IMR-90 (cell line): ENCODE results near the gene PTPN13. TPM values are rescaled to one million over a fixed set of nuclear protein-coding genes. Genes with fewer than 3 reads are reported as not detected.

ENCODE experiments used
- ATAC-seq: fragments of 200-7000 bp; cut with Tn5 transposase; 2 replicates; pipeline ENCODE4 v1.9.1; 2020; ENCODE audit warnings: low read depth, mild to moderate bottlenecking, moderate library complexity
- BruUV-seq: library from RNA; stranded (reverse); fragments of 400-500 nt; replicated peaks from 2 replicates; lab custom pipeline; 2021; lab: Mats Ljungman, UMichigan
- CTCF ChIA-PET: fragments of 300-600 bp; formaldehyde crosslinking; extraction: SDS; loops from one replicate; lab custom pipeline; 2021; ENCODE audit warnings: antibody characterized with exemption; lab: Yijun Ruan, JAX
- POLR2A ChIA-PET: fragments of 300-600 bp; sonication (Branson Sonifier 250); formaldehyde crosslinking; loops from one replicate; lab custom pipeline; 2022; ENCODE audit warnings: antibody characterized with exemption; ENCODE audit not compliant: unreplicated experiment; lab: Charles Lee
- DNase-seq: peaks from one replicate; pipeline ENCODE4 v3.0.0; 2013
- H2AFZ ChIP-seq: replicated peaks from 2 replicates; pipeline ENCODE3; 2013; ENCODE audit warnings: low read length, mild to moderate bottlenecking; ENCODE audit not compliant: poor library complexity
- H2AK5ac ChIP-seq: 2 replicates; pipeline ENCODE4 v1.6.1; 2013; ENCODE audit warnings: low read depth, low read length, inconsistent platforms
- H2AK9ac ChIP-seq: replicated peaks from 2 replicates; pipeline ENCODE3; 2013; ENCODE audit warnings: mild to moderate bottlenecking, low read depth, low read length, moderate library complexity; ENCODE audit not compliant: poor library complexity
- H2BK120ac ChIP-seq: 2 replicates; pipeline ENCODE4 v1.6.1; 2013; ENCODE audit warnings: low read depth, low read length, inconsistent platforms
- H2BK15ac ChIP-seq: 3 replicates; pipeline ENCODE4 v1.6.1; 2013; ENCODE audit warnings: low read depth, low read length, inconsistent platforms
- H2BK20ac ChIP-seq: 2 replicates; pipeline ENCODE4 v1.6.1; 2013; ENCODE audit warnings: low read depth, mild to moderate bottlenecking, inconsistent platforms, low read length, moderate library complexity
- H2BK5ac ChIP-seq: 2 replicates; pipeline ENCODE4 v1.6.1; 2013; ENCODE audit warnings: mild to moderate bottlenecking, low read depth, low read length, inconsistent platforms; ENCODE audit not compliant: poor library complexity, severe bottlenecking
- H3K14ac ChIP-seq: replicated peaks from 2 replicates; pipeline ENCODE4 v1.6.1; 2013; ENCODE audit warnings: low read depth, low read length, inconsistent platforms
- H3K18ac ChIP-seq: 2 replicates; pipeline ENCODE4 v1.6.1; 2013; ENCODE audit warnings: low read depth, low read length, control low read depth
- H3K23ac ChIP-seq: 2 replicates; pipeline ENCODE4 v1.6.1; 2013; ENCODE audit warnings: low read depth, low read length, inconsistent platforms
- H3K27ac ChIP-seq: 2 replicates; pipeline ENCODE4 v1.5.1; 2013; ENCODE audit warnings: mild to moderate bottlenecking, control low read depth, low read length; ENCODE audit not compliant: insufficient read depth
- H3K27me3 ChIP-seq: 2 replicates; pipeline ENCODE4 v1.6.1; 2013; ENCODE audit warnings: low read length; ENCODE audit not compliant: control insufficient read depth, insufficient read depth
- H3K36me3 ChIP-seq: 2 replicates; pipeline ENCODE4 v1.6.1; 2013; ENCODE audit warnings: low read length, mixed read lengths; ENCODE audit not compliant: control insufficient read depth, insufficient read depth
- H3K4ac ChIP-seq: 2 replicates; pipeline ENCODE4 v1.6.1; 2013; ENCODE audit warnings: low read depth, low read length, inconsistent platforms
- H3K4me1 ChIP-seq: 2 replicates; pipeline ENCODE4 v1.6.1; 2013; ENCODE audit warnings: low read length, mixed read lengths; ENCODE audit not compliant: control insufficient read depth, insufficient read depth
- H3K4me2 ChIP-seq: 2 replicates; pipeline ENCODE4 v1.6.1; 2013; ENCODE audit warnings: low read depth, mild to moderate bottlenecking, control low read depth, low read length, moderate library complexity
- H3K4me3 ChIP-seq: 2 replicates; pipeline ENCODE4 v1.5.1; 2013; ENCODE audit warnings: low read depth, mild to moderate bottlenecking, control low read depth, low read length, moderate library complexity; ENCODE audit not compliant: insufficient read depth
- H3K56ac ChIP-seq: 2 replicates; pipeline ENCODE4 v1.6.1; 2013; ENCODE audit warnings: low read length, inconsistent platforms; ENCODE audit not compliant: insufficient read depth; ENCODE audit errors: extremely low read depth
- H3K79me1 ChIP-seq, 2 experiments: 2 replicates each; pipeline ENCODE4 v1.6.1; 2013; ENCODE audit warnings: low read length in 2 of 2, inconsistent platforms in 1 of 2, low read depth in 1 of 2
- H3K9ac ChIP-seq: 2 replicates; pipeline ENCODE4 v1.6.1; 2013; ENCODE audit warnings: low read depth, low read length, control low read depth
- H3K9me1 ChIP-seq: 2 replicates; pipeline ENCODE4 v1.6.1; 2013; ENCODE audit warnings: low read length, inconsistent platforms; ENCODE audit not compliant: insufficient read depth
- H3K9me3 ChIP-seq: 2 replicates; pipeline ENCODE4 v1.6.1; 2013; ENCODE audit warnings: low read length; ENCODE audit not compliant: control insufficient read depth, insufficient read depth
- H4K20me1 ChIP-seq: 2 replicates; pipeline ENCODE4 v1.6.1; 2013; ENCODE audit warnings: low read length, inconsistent platforms; ENCODE audit not compliant: insufficient read depth
- H4K5ac ChIP-seq: 2 replicates; pipeline ENCODE4 v1.6.1; 2013; ENCODE audit warnings: mild to moderate bottlenecking, low read depth, low read length, control low read depth
- H4K8ac ChIP-seq, 2 experiments: 2 replicates each; pipeline ENCODE4 v1.6.1; 2013; ENCODE audit warnings: low read depth in 2 of 2, low read length in 2 of 2, control low read depth in 1 of 2, inconsistent platforms in 1 of 2
- H4K91ac ChIP-seq: 2 replicates; pipeline ENCODE4 v1.6.1; 2013; ENCODE audit warnings: low read depth, low read length, inconsistent platforms; ENCODE audit not compliant: insufficient read depth
- BHLHE40 ChIP-seq: fragments of 150-350 bp; IDR thresholded peaks from 2 replicates; pipeline ENCODE4 v1.6.1; 2016; ENCODE audit warnings: mild to moderate bottlenecking, low read depth, low read length
- CEBPB ChIP-seq: IDR thresholded peaks from 2 replicates; pipeline ENCODE4 v1.6.1; 2012; ENCODE audit warnings: low read depth, low read length, improper control_type of control experiment
- CHD1 ChIP-seq: IDR thresholded peaks from 2 replicates; pipeline ENCODE4 v1.6.1; 2012; ENCODE audit warnings: low read depth, low read length, improper control_type of control experiment
- MAZ ChIP-seq: IDR thresholded peaks from 2 replicates; pipeline ENCODE4 v1.6.1; 2012; ENCODE audit warnings: low read depth, mild to moderate bottlenecking, low read length, improper control_type of control experiment, moderate library complexity, borderline replicate concordance
- POLR2A ChIP-seq: IDR thresholded peaks from 2 replicates; pipeline ENCODE4 v1.6.1; 2012; ENCODE audit warnings: mild to moderate bottlenecking, low read depth, low read length
- RCOR1 ChIP-seq: IDR thresholded peaks from 2 replicates; pipeline ENCODE4 v1.6.1; 2012; ENCODE audit warnings: mild to moderate bottlenecking, low read length, improper control_type of control experiment; ENCODE audit not compliant: insufficient replicate concordance
- RFX5 ChIP-seq: IDR thresholded peaks from 2 replicates; pipeline ENCODE4 v1.8.0; 2012; ENCODE audit warnings: low read depth, mild to moderate bottlenecking, low read length, moderate library complexity
- SMC3 ChIP-seq: fragments of 150-350 bp; IDR thresholded peaks from 2 replicates; pipeline ENCODE4 v1.6.1; 2016; ENCODE audit warnings: low read depth, mild to moderate bottlenecking, antibody characterized with exemption, low read length, moderate library complexity
- WGBS, 2 experiments: methylation state at CpG; one replicate each; pipeline versions ENCODE4 v1.1.5 to v1.1.7; 2013; ENCODE audit warnings: missing lambda C conversion rate in 2 of 2; ENCODE audit not compliant: insufficient read length in 1 of 2; ENCODE audit errors: extremely low coverage in 2 of 2; 5-methylcytosine and 5-hydroxymethylcytosine counted together
- dilution Hi-C: fragments of 300-500 bp; cut with HindIII; formaldehyde crosslinking; loops from one replicate; pipeline ENCODE4 v1.14.3; 2018; ENCODE audit warnings: low sequenced_read_pairs; ENCODE audit not compliant: unreplicated experiment
- in situ Hi-C: fragments of 300-500 bp; cut with MboI; formaldehyde crosslinking; loops from 3 replicates; pipeline ENCODE4 v1.14.3; 2019; ENCODE audit warnings: low sequenced_read_pairs, inconsistent platforms, mixed read lengths
- intact Hi-C: fragments of 100-400 bp; cut with micrococcal nuclease; formaldehyde crosslinking; loops from 2 replicates; pipeline ENCODE4 v1.10.0; 2022
- polyA plus RNA-seq, 3 experiments: library from polyadenylated mRNA; depleted of rRNA; stranded (reverse); fragments of >200 nt; gene quantifications; 2 replicates each; pipeline ENCODE4 v1.2.3, GENCODE V29; 2012; ENCODE audit warnings: low replicate concordance in 1 of 3
- total RNA-seq: library from RNA; depleted of rRNA; stranded (reverse); fragments of >200 nt; gene quantifications from 2 replicates; pipeline ENCODE4 v1.2.3, GENCODE V29; 2012
- TF ChIP-seq, protein P1 (sequence below): fragments of 150-350 bp; IDR thresholded peaks from 2 replicates; pipeline ENCODE4 v1.6.1; 2016; ENCODE audit warnings: low read depth, mild to moderate bottlenecking, low read length, moderate library complexity, borderline replicate concordance
- TF ChIP-seq, protein P2 (sequence below): fragments of 150-350 bp; IDR thresholded peaks from 2 replicates; pipeline ENCODE4 v1.6.1; 2017; ENCODE audit warnings: mild to moderate bottlenecking, antibody characterized with exemption, low read length, low read depth

PTPN13 gene
- total and polyA plus RNA-seq, 2 of the 4 experiments (the other 2 are of a cell fraction): 7.7 to 29.0 TPM

DNA sequence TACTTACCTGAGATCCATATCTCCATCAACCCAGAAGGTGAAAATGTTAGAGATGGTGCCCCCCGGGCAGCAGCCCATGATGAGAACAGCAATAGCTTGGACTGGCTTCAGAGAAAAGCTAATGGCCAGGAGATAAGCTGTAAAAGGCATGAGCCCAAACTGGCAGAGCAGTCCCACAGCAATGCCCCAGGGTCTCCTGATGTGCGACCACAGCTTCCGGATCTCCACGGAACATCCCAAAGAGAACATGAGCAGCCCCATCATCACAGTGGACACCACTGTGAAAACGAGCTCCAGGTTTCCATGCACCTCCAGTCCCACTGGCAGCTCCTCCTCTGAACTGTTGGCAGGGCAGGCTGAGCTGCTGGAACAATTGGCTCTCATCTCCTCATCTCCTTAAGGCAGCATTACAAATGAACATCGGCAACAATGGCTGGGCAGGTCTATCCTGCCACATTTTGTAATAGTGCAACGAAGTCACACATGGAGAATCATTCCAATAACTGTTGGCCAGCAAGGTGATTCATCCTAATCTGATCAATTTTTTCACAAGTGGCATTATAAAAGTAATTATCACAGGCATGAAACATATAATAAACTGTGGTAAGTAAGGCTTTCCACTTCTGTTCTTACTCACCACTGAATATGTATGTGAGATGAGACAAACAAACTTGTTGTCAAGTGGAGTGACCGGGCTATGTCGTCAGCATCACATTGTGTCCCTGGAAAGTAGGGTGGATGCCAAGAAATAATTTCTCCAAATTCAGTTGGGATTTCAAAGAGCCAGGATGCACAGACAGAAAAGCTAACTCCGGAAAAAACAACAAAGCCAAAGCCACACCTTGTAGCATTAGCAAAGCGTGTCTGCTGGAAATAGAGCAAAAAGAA, 254.9 kb downstream of the PTPN13 start, which contains the start of gene SLC10A6 (continued):
- TF ChIP-seq, protein P1, sequence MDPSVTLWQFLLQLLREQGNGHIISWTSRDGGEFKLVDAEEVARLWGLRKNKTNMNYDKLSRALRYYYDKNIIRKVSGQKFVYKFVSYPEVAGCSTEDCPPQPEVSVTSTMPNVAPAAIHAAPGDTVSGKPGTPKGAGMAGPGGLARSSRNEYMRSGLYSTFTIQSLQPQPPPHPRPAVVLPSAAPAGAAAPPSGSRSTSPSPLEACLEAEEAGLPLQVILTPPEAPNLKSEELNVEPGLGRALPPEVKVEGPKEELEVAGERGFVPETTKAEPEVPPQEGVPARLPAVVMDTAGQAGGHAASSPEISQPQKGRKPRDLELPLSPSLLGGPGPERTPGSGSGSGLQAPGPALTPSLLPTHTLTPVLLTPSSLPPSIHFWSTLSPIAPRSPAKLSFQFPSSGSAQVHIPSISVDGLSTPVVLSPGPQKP: no peak

DNA sequence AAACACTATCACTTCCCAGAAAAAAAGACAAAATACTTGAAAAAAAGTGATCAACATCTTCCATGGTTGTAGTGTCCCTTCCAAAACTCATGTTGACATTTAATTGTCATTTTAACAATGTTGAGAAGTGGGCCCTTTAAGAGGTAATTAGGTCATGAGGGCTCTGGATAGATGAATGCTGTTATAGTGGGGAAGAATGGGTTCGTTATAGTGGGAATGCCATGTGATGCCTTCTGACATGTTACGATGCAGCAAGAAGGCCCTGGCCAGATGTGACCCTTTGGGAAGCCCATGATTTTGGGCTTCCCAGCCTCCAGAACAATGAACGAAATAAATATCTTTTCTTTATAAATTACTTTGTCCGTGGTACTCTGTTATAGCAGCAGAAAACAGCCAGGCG, 259.1 kb downstream of the PTPN13 start:
- WGBS, 2 experiments: no CpG with 5 or more reads among the region's 5 CpGs
- in situ Hi-C loops: no loop called here
- CTCF ChIA-PET: no interaction called here

More for the DNA sequence above, 259.1 kb downstream of the PTPN13 start:
- H4K20me1 ChIP-seq: no peaks in the 10 kb centered on the region
- no peak overlapping the region for H3K4me2 ChIP-seq
- no peaks in the 10 kb centered on the region for H3K79me1 ChIP-seq
- no peak overlapping the region for H4K5ac ChIP-seq
- no peak for TF ChIP-seq MAZ
- TF ChIP-seq POLR2A: no peak
- TF ChIP-seq BHLHE40: no peak
- TF ChIP-seq CHD1: no peak
- TF ChIP-seq, protein P2, sequence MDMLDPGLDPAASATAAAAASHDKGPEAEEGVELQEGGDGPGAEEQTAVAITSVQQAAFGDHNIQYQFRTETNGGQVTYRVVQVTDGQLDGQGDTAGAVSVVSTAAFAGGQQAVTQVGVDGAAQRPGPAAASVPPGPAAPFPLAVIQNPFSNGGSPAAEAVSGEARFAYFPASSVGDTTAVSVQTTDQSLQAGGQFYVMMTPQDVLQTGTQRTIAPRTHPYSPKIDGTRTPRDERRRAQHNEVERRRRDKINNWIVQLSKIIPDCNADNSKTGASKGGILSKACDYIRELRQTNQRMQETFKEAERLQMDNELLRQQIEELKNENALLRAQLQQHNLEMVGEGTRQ: no peak
- TF ChIP-seq RCOR1: no peak
- TF ChIP-seq, protein P1: no peak
- no peak for TF ChIP-seq SMC3
- TF ChIP-seq RFX5: no peak
- TF ChIP-seq CEBPB: no peak
- POLR2A ChIA-PET: no interaction called here
- H3K56ac ChIP-seq: no peak overlapping the region
- H2AK5ac ChIP-seq: no peak overlapping the region; the same call in 1 of the 2 replicates
- BruUV-seq: no TSS peak
- H2BK15ac ChIP-seq: no peak overlapping the region
- intact Hi-C loops: no loop called here
- no peak overlapping the region for H4K91ac ChIP-seq
- H4K8ac ChIP-seq: no peak overlapping the region
- no peaks in the 10 kb centered on the region for H3K36me3 ChIP-seq
- no peak overlapping the region for H2AK9ac ChIP-seq
- no peak overlapping the region for H2BK20ac ChIP-seq
- H2BK5ac ChIP-seq: no peak overlapping the region
- no peak overlapping the region for H3K4me3 ChIP-seq
- ATAC-seq (no peak), DNase-seq (no peak)
- dilution Hi-C loops: no loop called here
- H3K4me1 ChIP-seq: peaks cover 5% of the 10 kb centered on the region
- no peaks in the 10 kb centered on the region for H3K9me3 ChIP-seq
- H2AFZ ChIP-seq: no peak overlapping the region
- no peak overlapping the region for H3K18ac ChIP-seq
- no peak overlapping the region for H2BK120ac ChIP-seq
- H3K27ac ChIP-seq: no peak overlapping the region
- H3K14ac ChIP-seq: no peak overlapping the region
- no peak overlapping the region for H3K9ac ChIP-seq
- H3K4ac ChIP-seq: no peak overlapping the region
- H3K27me3 ChIP-seq: no peaks in the 10 kb centered on the region
- no peak overlapping the region for H3K23ac ChIP-seq
- H3K9me1 ChIP-seq: peaks cover 6% of the 10 kb centered on the region; the same call in 1 of the 2 replicates
